Umbilical cord (tissue), 2 donors: Measurements from ENCODE around the gene HCLS1. TPM values are rescaled to one million over a fixed set of nuclear protein-coding genes. Genes with fewer than 3 reads are reported as not detected.
A peak's percentile ranks its signal among the peaks of the same experiment; 100 is the strongest.
"Not testable (repeated sequence)": the region's sequence is repeated elsewhere in the genome, so short reads cannot be mapped to it uniquely, and the experiment has no call there.

Experiments used
- DNase-seq: peaks from one replicate; pipeline ENCODE4 v3.0.0-alpha.2; 2015; ENCODE audit warnings: low spot score
- total RNA-seq: library from RNA; depleted of rRNA; stranded (reverse); fragments of >200 nt; gene quantifications from one replicate; pipeline ENCODE4 v1.2.3, GENCODE V29; 2014; ENCODE audit warnings: low replicate concordance; ENCODE audit not compliant: insufficient read depth

Gene HCLS1
- total RNA-seq, 1 donor from 2014 or later = 31.3 TPM

DNA sequence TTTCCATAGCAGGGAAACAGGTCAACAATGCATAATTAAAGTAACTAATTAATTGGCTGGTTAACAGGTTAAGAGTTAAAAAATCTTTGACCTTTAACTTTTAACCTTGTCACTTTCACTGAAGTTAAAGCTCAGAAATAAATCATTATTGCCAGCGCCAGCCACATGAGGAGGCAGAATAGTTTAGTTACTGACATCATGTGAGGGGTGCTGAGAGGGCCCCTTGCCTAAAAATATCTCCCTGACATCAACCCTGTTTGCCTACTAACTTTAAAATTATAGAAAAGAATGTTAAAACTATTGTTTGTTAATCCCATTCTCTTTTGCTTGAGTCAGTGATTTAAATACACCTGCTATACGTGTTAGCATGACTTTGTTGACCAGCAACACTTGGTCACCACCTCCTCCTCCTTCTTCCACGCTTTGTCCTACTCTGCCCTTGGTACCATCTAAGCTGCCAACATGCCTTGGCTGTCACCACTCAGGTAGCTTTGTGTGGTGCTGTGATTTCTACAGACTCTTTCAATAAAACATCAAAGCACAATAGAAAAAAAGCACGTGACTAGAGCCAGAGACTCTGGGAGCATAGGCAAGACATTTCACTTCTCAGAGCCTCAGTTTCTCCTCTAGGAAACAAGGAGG, 64.8 kb downstream of the HCLS1 start:
- DNase-seq = no peak

DNA sequence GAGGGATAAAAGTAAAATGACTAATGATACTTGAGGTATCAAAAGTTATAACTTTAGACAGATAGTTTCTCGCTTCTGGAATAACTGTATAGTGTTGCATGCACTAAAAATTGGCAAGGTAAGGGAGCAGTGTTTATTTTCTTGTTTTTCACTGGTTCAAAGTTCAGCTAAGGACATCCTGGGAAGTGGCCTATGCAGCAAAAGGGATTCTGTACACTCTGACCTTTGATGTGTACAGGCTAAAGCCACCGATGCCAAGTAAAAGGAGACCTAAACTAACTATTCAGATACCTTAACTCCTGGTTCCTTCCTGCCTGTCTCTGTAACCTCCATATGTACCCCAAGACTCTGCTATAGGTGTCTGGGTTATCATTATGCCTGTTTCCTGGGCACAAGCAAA, 65.9 kb downstream of the HCLS1 start:
- DNase-seq = no peak

DNA sequence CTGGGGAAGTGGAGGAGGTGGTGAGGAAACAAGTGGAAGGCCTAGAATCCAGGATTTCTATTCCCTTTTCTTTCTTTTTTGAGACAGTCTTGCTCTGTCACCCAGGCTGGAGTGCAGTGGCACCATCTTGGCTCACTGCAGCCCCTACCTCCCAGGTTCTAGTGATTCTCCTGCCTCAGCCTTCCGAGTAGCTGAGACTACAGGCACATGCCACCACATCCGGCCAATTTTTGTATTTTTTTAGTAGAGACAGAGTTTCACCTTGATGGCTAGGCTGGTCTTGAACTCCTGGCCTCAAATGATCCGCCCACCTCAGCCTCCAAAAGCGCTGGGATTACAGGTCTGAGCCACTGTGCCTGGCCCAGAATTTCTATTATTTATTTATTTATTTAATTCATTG, 66.9 kb downstream of the HCLS1 start:
- not testable (repeated sequence) for DNase-seq

DNA sequence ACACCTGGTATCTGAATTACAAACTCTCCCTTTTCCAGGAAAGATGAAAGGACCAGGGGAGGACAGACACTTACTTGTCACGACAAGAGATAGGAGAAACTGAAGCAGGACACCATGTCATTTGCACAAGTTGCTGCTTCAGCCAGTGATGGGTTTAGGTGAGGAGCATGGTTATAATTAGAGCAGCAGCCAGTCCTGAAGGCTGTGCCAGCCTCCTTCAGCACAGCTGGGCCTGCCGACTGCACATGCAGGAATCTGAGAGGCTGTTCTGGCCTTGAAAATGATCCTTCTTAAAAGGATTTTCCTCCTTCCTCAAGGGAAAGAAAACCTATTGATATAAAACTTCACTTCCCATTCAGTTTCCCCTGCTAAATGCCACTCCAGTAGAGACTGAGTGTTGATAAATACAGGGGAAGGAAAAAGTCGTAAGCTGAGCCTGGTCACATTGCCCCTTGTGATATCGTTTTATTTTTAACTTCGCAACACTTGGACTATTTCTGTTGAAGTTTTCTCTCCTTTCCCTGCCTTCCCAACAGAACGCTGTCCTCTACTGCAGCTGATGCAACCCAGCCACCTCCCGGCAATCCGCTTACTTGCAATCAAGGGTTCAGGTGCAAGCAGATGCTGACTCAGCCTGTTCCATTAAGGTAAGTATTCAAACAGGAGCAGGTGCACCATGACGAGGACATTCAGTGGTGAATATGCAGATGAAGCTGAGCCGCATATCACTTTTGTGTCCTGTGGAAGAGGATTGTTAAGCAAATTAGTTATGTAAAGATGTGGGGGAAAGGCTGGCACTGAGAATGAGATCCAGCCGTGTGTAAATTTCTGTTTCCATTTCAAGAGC, 67.6 kb downstream of the HCLS1 start, which contains the start of gene FBXO40:
Gene FBXO40, plus strand, starts transcription at position 524 of the 847 bp plus-strand sequence. CDS start 27,197 bp downstream, outside the sequence.
- peak; percentile 3 for DNase-seq

DNA sequence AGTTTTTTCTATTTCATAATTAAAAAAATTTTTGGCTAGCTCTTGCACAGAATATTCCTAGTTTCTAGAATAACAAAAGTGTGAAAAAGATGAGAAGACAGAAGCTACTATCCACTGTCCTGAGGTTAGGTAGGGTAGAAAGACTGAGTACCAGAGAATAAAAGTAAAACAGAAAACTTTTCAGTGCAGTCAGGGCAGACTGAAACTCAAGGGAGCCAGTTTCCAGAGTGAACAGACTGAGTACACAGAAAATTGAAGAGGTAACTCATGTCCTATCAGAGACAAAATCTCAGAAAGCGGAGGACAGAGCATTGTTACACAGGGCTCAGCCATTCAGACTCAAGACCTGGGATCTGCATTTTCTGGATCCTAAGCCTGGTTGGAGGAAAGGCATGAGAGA, 76.3 kb downstream of the HCLS1 start:
- DNase-seq = no peak

DNA sequence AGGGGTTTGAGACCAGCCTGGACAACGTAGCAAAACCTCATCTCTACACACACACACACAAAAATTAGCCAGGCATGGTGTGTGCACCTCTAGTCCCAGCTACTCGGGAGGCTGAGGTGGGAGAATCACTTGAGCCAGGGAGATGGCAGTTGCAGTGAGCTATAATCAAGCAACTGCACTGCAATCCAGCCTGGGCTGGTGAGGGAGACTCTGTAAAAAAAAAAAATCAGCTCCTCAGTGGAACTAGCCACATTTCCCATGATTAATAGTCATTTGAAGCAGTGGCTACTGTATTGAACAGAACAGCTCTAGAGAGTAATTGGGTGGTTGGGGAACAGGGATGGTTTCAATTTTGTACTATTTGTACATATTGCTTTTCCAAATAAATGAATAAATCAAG, 79.0 kb downstream of the HCLS1 start:
- DNase-seq = no peak

Other genes with a start within 250 kb of the HCLS1 start
- gene POLQ, start 114.9 kb downstream of the HCLS1 start, total RNA-seq = 2.4 TPM
- 16.1 TPM for gene ARGFX, start 93.0 kb downstream of the HCLS1 start, total RNA-seq
- gene FBXO40, start 67.5 kb downstream of the HCLS1 start, total RNA-seq = 2.2 TPM
- gene GOLGB1, start 88.8 kb upstream of the HCLS1 start, total RNA-seq = 57.8 TPM
- gene IQCB1, start 174.2 kb upstream of the HCLS1 start, total RNA-seq = 29.1 TPM
- 14.2 TPM for gene EAF2, start 174.3 kb upstream of the HCLS1 start, total RNA-seq
- gene SLC15A2, start 233.5 kb upstream of the HCLS1 start, total RNA-seq = 12.0 TPM